Activated CD8-positive, alpha-beta T cell treated with anti-CD3 and anti-CD28 coated beads, Interleukin-2, amount 10 ng/mL, durations not matched to agents 7 days and 5 days (primary cell): ENCODE measurements around the gene EPAS1. TPM values are rescaled to one million over a fixed set of nuclear protein-coding genes. Genes with fewer than 3 reads are reported as not detected.

Experiments
- ATAC-seq: fragments of 150-1000 bp; cut with Tn5 transposase; one replicate; pipeline ENCODE4 v1.10.0; 2021; ENCODE audit warnings: moderate library complexity
- CTCF ChIA-PET: fragments of 350-600 bp; sonication (Branson Sonifier 250); formaldehyde crosslinking; loops from one replicate; lab custom pipeline; 2021; ENCODE audit warnings: antibody characterized with exemption; lab: Charles Lee
- POLR2A ChIA-PET: fragments of 350-600 bp; sonication (Branson Sonifier 250); formaldehyde crosslinking; loops from one replicate; lab custom pipeline; 2021; ENCODE audit warnings: antibody characterized with exemption; lab: Charles Lee
- DNase-seq: peaks from one replicate; pipeline ENCODE4 v3.0.0-alpha.2; 2020
- H3K27ac Mint-ChIP-seq: one replicate; pipeline ENCODE4 v1.8.0; 2021; ENCODE audit warnings: mild to moderate bottlenecking, mixed read lengths
- H3K27me3 Mint-ChIP-seq: one replicate; pipeline ENCODE4 v1.8.0; 2021; ENCODE audit warnings: low read depth, mixed read lengths
- H3K36me3 Mint-ChIP-seq: one replicate; pipeline ENCODE4 v1.8.0; 2021; ENCODE audit warnings: low read depth, mixed read lengths
- H3K4me1 Mint-ChIP-seq: one replicate; pipeline ENCODE4 v1.8.0; 2021; ENCODE audit warnings: low read depth, mixed read lengths
- H3K4me3 Mint-ChIP-seq: one replicate; pipeline ENCODE4 v1.8.0; 2021; ENCODE audit warnings: mild to moderate bottlenecking, mixed read lengths
- H3K9me3 Mint-ChIP-seq: one replicate; pipeline ENCODE4 v1.8.0; 2022; ENCODE audit warnings: mixed read lengths; ENCODE audit not compliant: insufficient read depth
- total RNA-seq, 2 experiments: library from RNA; stranded (reverse); gene quantifications; one replicate each; pipeline ENCODE4 v1.2.3, GENCODE V29; 2021

Gene EPAS1
- total RNA-seq, 2 experiments from 2014 or later: 12.6 to 16.2 TPM

GRCh38 chr2:46328291-46328690 lies 31.1 kb downstream of the EPAS1 start:
- ChIA-PET CTCF (interaction anchor here (0.8 to 1.6 kb wide), 4 partner anchors 9 to 265 kb away, joined by 3 to 6 read pairs (median 4); no protein-coding TSS in a partner anchor), POLR2A (no interaction called here)
- no peak overlapping the region for H3K4me3 Mint-ChIP-seq
- H3K36me3 Mint-ChIP-seq: no peaks in the 10 kb centered on the region
- H3K4me1 Mint-ChIP-seq: peaks cover 15% of the 10 kb centered on the region
- no peak for ATAC-seq
- no peak for DNase-seq
- H3K27ac Mint-ChIP-seq: no peak overlapping the region
- H3K27me3 Mint-ChIP-seq: peaks cover 21% of the 10 kb centered on the region
- H3K9me3 Mint-ChIP-seq: no peaks in the 10 kb centered on the region

DNA sequence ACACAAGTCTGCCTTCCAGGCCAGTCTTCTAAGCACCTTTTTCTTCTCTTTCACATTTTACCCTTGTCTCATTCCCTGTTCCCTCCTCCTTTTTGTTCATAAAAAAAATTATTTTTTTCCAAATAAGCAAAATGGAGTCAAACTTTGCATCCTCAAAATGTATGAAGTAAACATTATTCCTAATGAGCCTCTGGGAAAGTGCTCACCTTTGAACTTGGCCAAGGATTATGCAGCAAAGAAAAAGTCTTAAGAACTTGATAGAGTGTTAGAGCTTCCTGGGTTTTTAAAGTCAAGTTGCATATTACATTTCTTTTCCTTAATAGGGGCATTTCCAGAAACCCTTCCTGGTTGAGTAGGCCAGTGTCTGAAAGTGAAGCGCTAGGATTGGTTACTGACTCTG lies 31.6 kb downstream of the EPAS1 start:
- Mint-ChIP-seq H3K4me1 (peaks cover 15% of the 10 kb centered on the region), H3K27ac (no peak overlapping the region), H3K27me3 (peaks cover 23% of the 10 kb centered on the region), H3K36me3 (no peaks in the 10 kb centered on the region), H3K4me3 (no peak overlapping the region), H3K9me3 (no peaks in the 10 kb centered on the region)
- DNase-seq (no peak), ATAC-seq (no peak)
- ChIA-PET POLR2A (no interaction called here), CTCF (interaction anchor here (0.8 to 1.6 kb wide), 5 partner anchors 10 to 266 kb away, joined by 3 to 8 read pairs (median 6); no protein-coding TSS in a partner anchor)

DNA sequence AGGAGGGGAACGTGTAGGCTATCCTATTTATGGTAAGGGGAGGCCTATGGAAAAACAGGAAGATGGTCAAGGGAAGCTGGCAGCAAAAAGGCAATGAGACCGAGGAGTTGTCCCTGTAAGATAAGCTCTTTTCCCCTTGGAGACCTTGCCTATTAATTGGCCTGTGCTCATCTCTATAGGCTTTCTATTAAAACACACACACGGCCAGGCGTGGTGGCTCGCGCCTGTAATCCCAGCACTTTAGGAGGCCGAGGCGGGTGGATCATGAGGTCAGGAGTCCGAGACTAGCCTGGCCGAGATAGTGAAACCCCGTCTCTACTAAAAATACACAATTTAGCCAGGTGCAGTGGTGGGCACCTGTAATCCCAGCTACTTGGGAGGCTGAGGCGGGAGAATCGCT lies 32.1 kb downstream of the EPAS1 start:
- DNase-seq: no peak
- Mint-ChIP-seq H3K36me3 (no peaks in the 10 kb centered on the region), H3K4me1 (peaks cover 18% of the 10 kb centered on the region), H3K9me3 (no peaks in the 10 kb centered on the region), H3K4me3 (no peak overlapping the region), H3K27ac (no peak overlapping the region), H3K27me3 (peaks cover 27% of the 10 kb centered on the region)
- ChIA-PET POLR2A (no interaction called here), CTCF (interaction anchor here (1.2 to 1.6 kb wide), 4 partner anchors 10 to 266 kb away, joined by 4 to 8 read pairs (median 6); no protein-coding TSS in a partner anchor)
- ATAC-seq: no peak

- ATAC-seq: no peak
- CTCF ChIA-PET: interaction anchor here (1.2 to 1.6 kb wide), 3 partner anchors 9 to 33 kb away, joined by 4 to 8 read pairs (median 6); no protein-coding TSS in a partner anchor
- H3K27ac Mint-ChIP-seq: no peak overlapping the region
These were observed 32.9 kb downstream of the EPAS1 start for GRCh38 chr2:46329803-46330775.

DNA sequence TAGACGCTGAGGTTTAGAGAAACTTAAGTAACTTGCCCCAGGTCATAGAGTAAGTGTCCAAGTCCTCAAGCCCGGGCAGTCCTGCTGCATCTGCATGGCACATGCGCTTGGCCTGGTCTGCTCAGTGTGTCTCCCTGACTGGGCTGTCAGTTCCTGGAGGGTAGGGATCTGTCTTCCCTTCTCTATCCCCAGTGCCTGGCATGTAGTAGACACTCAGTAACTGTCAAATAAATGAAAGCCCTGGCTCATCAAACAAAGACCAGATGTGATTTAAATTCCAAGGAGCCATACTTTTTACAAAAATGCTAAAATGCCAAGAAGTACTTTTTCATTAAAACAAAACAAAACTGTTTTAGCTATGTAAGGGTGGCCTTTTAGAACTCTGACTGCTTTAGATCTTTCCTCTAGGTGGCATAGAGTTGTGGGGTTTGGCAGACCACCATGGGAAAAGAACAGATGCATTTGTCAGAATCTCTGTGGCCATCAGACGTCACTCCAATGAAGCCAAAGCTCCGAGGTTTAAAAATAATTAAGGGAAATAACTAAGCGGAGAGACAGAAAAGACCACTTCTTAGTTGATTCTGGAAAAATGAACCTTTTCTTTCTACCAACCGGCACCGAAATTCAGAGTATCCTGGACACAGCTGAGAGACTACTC lies 34.0 kb downstream of the EPAS1 start:
- ChIA-PET POLR2A (no interaction called here), CTCF (no interaction called here)
- H3K4me1 Mint-ChIP-seq: peaks cover 28% of the 10 kb centered on the region
- ATAC-seq: no peak
- no peak overlapping the region for H3K27ac Mint-ChIP-seq
- DNase-seq: no peak
- H3K9me3 Mint-ChIP-seq: no peaks in the 10 kb centered on the region
- no peak overlapping the region for H3K4me3 Mint-ChIP-seq
- H3K27me3 Mint-ChIP-seq: peaks cover 23% of the 10 kb centered on the region
- H3K36me3 Mint-ChIP-seq: no peaks in the 10 kb centered on the region

More at GRCh38 chr2:46329803-46330775, 32.9 kb downstream of the EPAS1 start:
- Mint-ChIP-seq H3K4me3 (no peak overlapping the region), H3K4me1 (peaks cover 26% of the 10 kb centered on the region), H3K36me3 (no peaks in the 10 kb centered on the region), H3K27me3 (peaks cover 28% of the 10 kb centered on the region), H3K9me3 (no peaks in the 10 kb centered on the region)
- POLR2A ChIA-PET: no interaction called here
- no peak for DNase-seq

GRCh38 chr2:46332686-46333281 lies 35.6 kb downstream of the EPAS1 start:
- ChIA-PET CTCF (interaction anchor here (1.1 kb wide), 1 partner anchor 36 kb away, joined by 3 read pairs; no protein-coding TSS in a partner anchor), POLR2A (no interaction called here)
- no peak for ATAC-seq
- H3K36me3 Mint-ChIP-seq: no peaks in the 10 kb centered on the region
- DNase-seq: no peak
- H3K27me3 Mint-ChIP-seq: peaks cover 28% of the 10 kb centered on the region
- H3K9me3 Mint-ChIP-seq: no peaks in the 10 kb centered on the region
- H3K4me1 Mint-ChIP-seq: peaks cover 40% of the 10 kb centered on the region
- H3K4me3 Mint-ChIP-seq: no peak overlapping the region
- no peak overlapping the region for H3K27ac Mint-ChIP-seq

- Mint-ChIP-seq H3K4me1 (peaks cover 40% of the 10 kb centered on the region), H3K27me3 (peaks cover 28% of the 10 kb centered on the region), H3K4me3 (no peak overlapping the region), H3K9me3 (no peaks in the 10 kb centered on the region), H3K36me3 (no peaks in the 10 kb centered on the region), H3K27ac (no peak overlapping the region)
- ATAC-seq (no peak), DNase-seq (no peak)
- POLR2A ChIA-PET: no interaction called here
- CTCF ChIA-PET: interaction anchor here (1.0 to 1.2 kb wide), 3 partner anchors 32 to 36 kb away, joined by 3 to 4 read pairs (median 3); no protein-coding TSS in a partner anchor
These were observed 36.7 kb downstream of the EPAS1 start for GRCh38 chr2:46333912-46334311.

DNA sequence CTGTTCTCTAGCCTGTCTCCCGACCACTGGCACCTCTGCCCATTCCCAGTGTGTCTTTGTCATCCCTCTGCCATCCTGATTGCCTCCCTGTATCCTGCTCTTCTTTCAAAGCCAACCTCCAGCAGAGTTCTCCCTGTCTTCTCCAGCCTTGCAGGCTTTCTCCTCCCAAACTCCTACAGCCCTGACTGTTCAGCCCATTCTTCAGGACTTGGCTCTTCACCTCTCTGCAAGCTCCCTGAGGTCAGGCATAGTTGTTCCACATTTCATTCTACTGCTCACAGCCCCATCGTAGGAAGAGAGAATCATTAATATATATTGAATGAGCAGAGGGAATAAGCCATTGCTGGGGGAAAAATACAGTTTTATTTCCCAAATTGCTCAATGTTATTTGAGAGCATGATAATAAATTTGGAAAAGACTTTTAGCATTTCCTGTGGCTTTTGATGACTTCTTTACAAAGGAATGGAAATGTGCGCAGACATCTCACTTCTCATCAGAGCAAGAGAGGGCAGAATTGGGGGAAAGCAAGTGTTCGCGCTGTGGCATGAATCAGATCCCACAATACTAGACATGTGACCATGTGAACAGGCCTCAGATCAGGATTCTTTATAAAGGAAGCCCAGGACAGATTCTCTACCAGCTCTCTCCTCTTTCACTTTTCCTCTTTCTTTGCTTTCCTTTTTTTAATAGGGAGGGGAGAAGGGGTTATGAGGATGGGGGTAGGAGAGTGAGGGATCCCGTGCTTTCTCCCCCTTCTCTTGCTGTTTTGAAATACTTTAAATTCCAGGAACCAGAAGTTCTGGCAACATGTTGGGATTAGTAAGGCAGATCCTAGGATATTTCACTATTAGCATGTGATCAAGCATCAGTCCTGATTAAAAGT lies 37.4 kb downstream of the EPAS1 start:
- H3K27ac Mint-ChIP-seq: no peak overlapping the region
- H3K36me3 Mint-ChIP-seq: no peaks in the 10 kb centered on the region
- peaks cover 25% of the 10 kb centered on the region for H3K27me3 Mint-ChIP-seq
- CTCF ChIA-PET: interaction anchor here (1.0 to 1.2 kb wide), 2 partner anchors 32 to 35 kb away, joined by 3 to 4 read pairs; no protein-coding TSS in a partner anchor
- POLR2A ChIA-PET: no interaction called here
- no peaks in the 10 kb centered on the region for H3K9me3 Mint-ChIP-seq
- peaks cover 38% of the 10 kb centered on the region for H3K4me1 Mint-ChIP-seq
- no peak overlapping the region for H3K4me3 Mint-ChIP-seq
- no peak for DNase-seq
- ATAC-seq: no peak

GRCh38 chr2:46335391-46336282 lies 38.4 kb downstream of the EPAS1 start:
- Mint-ChIP-seq H3K4me1 (peaks cover 38% of the 10 kb centered on the region), H3K27me3 (peaks cover 21% of the 10 kb centered on the region), H3K9me3 (no peaks in the 10 kb centered on the region), H3K27ac (no peak overlapping the region), H3K36me3 (no peaks in the 10 kb centered on the region), H3K4me3 (no peak overlapping the region)
- ChIA-PET CTCF (interaction anchor here (3.3 kb wide), 1 partner anchor 31 kb away, joined by 15 read pairs; no protein-coding TSS in a partner anchor), POLR2A (no interaction called here)
- ATAC-seq (no peak), DNase-seq (no peak)
